H9 (cell line): ENCODE results near the gene SNRNP25. TPM values are rescaled to one million over a fixed set of nuclear protein-coding genes. Genes with fewer than 3 reads are reported as not detected.

Experiments used
- DNase-seq: peaks from one replicate; pipeline ENCODE4 v3.0.0-alpha.2; 2017
- H2AFZ ChIP-seq: one replicate; pipeline ENCODE4 v1.6.1; 2013; ENCODE audit warnings: mild to moderate bottlenecking, low read length, control low read depth, moderate library complexity
- H2AK5ac ChIP-seq: 2 replicates; pipeline ENCODE4 v1.6.1; 2013; ENCODE audit warnings: low read length, control low read depth, mixed read lengths; ENCODE audit not compliant: insufficient read length
- H2BK120ac ChIP-seq: one replicate; pipeline ENCODE4 v1.6.1; 2013; ENCODE audit warnings: low read depth, mild to moderate bottlenecking, low read length, control low read depth, inconsistent platforms; ENCODE audit not compliant: poor library complexity, severe bottlenecking
- H2BK12ac ChIP-seq: 2 replicates; pipeline ENCODE4 v1.6.1; 2013; ENCODE audit warnings: low read length, control low read depth, mixed read lengths, low read depth; ENCODE audit not compliant: insufficient read length
- H2BK15ac ChIP-seq: 2 replicates; pipeline ENCODE4 v1.6.1; 2013; ENCODE audit warnings: low read depth, low read length, control low read depth
- H2BK20ac ChIP-seq: one replicate; pipeline ENCODE4 v1.6.1; 2013; ENCODE audit warnings: low read depth, mild to moderate bottlenecking, low read length, control low read depth, inconsistent platforms; ENCODE audit not compliant: poor library complexity, severe bottlenecking
- H2BK5ac ChIP-seq: 2 replicates; pipeline ENCODE4 v1.6.1; 2013; ENCODE audit warnings: low read length, control low read depth, mixed read lengths; ENCODE audit not compliant: insufficient read length
- H3K14ac ChIP-seq: 2 replicates; pipeline ENCODE4 v1.6.1; 2013; ENCODE audit warnings: low read length, control low read depth; ENCODE audit not compliant: insufficient read depth
- H3K18ac ChIP-seq: 2 replicates; pipeline ENCODE4 v1.6.1; 2013; ENCODE audit warnings: low read depth, mild to moderate bottlenecking, mixed read lengths, low read length, control low read depth; ENCODE audit not compliant: insufficient read length
- H3K23ac ChIP-seq: 2 replicates; pipeline ENCODE4 v1.6.1; 2013; ENCODE audit warnings: low read length, control low read depth, mixed read lengths, low read depth; ENCODE audit not compliant: insufficient read length
- H3K23me2 ChIP-seq: 2 replicates; pipeline ENCODE4 v1.6.1; 2013; ENCODE audit warnings: low read depth, mild to moderate bottlenecking, mixed read lengths, low read length, control low read depth; ENCODE audit not compliant: insufficient read length, poor library complexity, severe bottlenecking
- H3K27ac ChIP-seq: 2 replicates; pipeline ENCODE4 v1.5.1; 2013; ENCODE audit warnings: low read length, control low read depth, mixed read lengths, low read depth; ENCODE audit not compliant: insufficient read length
- H3K27me3 ChIP-seq: 2 replicates; pipeline ENCODE4 v1.6.1; 2013; ENCODE audit warnings: low read length, control low read depth, inconsistent platforms; ENCODE audit not compliant: insufficient read depth
- H3K4ac ChIP-seq: 2 replicates; pipeline ENCODE4 v1.6.1; 2013; ENCODE audit warnings: low read depth, mild to moderate bottlenecking, control low read depth, inconsistent platforms, low read length, moderate library complexity
- H3K4me1 ChIP-seq: 2 replicates; pipeline ENCODE4 v1.6.1; 2013; ENCODE audit warnings: low read length, control low read depth, inconsistent platforms; ENCODE audit not compliant: insufficient read depth
- H3K4me2 ChIP-seq: 2 replicates; pipeline ENCODE4 v1.6.1; 2013; ENCODE audit warnings: low read length, control low read depth, mixed read lengths; ENCODE audit not compliant: insufficient read length, insufficient read depth
- H3K56ac ChIP-seq: 2 replicates; pipeline ENCODE4 v1.6.1; 2013; ENCODE audit warnings: low read depth, mild to moderate bottlenecking, mixed read lengths, low read length, control low read depth; ENCODE audit not compliant: insufficient read length
- H3K79me1 ChIP-seq: 2 replicates; pipeline ENCODE4 v1.6.1; 2013; ENCODE audit warnings: low read depth, mild to moderate bottlenecking, moderate library complexity, low read length, control low read depth, inconsistent platforms; ENCODE audit not compliant: insufficient read depth, poor library complexity, severe bottlenecking
- H3K79me2 ChIP-seq: 2 replicates; pipeline ENCODE4 v1.6.1; 2013; ENCODE audit warnings: low read length, control low read depth, inconsistent platforms; ENCODE audit not compliant: insufficient read depth
- H3K9ac ChIP-seq: 2 replicates; pipeline ENCODE4 v1.6.1; 2013; ENCODE audit warnings: low read length, control low read depth, mixed read lengths; ENCODE audit not compliant: insufficient read length; ENCODE audit errors: extremely low read depth
- H3K9me3 ChIP-seq: one replicate; pipeline ENCODE4 v1.6.1; 2013; ENCODE audit warnings: low read depth, low read length, inconsistent platforms; ENCODE audit not compliant: control insufficient read depth
- H3T11ph ChIP-seq: one replicate; pipeline ENCODE4 v1.6.1; 2013; ENCODE audit warnings: mild to moderate bottlenecking, low read length, control low read depth, inconsistent platforms
- H4K20me1 ChIP-seq: one replicate; pipeline ENCODE4 v1.6.1; 2013; ENCODE audit not compliant: control insufficient read depth, insufficient read length, insufficient read depth
- H4K5ac ChIP-seq: 2 replicates; pipeline ENCODE4 v1.6.1; 2013; ENCODE audit warnings: low read depth, mild to moderate bottlenecking, mixed read lengths, low read length, control low read depth; ENCODE audit not compliant: insufficient read length
- H4K8ac ChIP-seq: replicated peaks from 2 replicates; pipeline ENCODE4 v1.6.1; 2013; ENCODE audit warnings: low read length, control low read depth, mixed read lengths, low read depth; ENCODE audit not compliant: insufficient read length
- H4K91ac ChIP-seq: 2 replicates; pipeline ENCODE4 v1.6.1; 2013; ENCODE audit warnings: low read depth, mild to moderate bottlenecking, moderate library complexity, mixed read lengths, low read length, control low read depth; ENCODE audit not compliant: insufficient read length
- H3K27ac Mint-ChIP-seq, 3 experiments: 2 replicates in 2 of 3; 3 replicates in 1 of 3; pipeline ENCODE4 v1.8.0; 2020 to 2021; ENCODE audit warnings: mixed read lengths in 3 of 3, mild to moderate bottlenecking in 1 of 3, moderate library complexity in 1 of 3
- H3K27me3 Mint-ChIP-seq: 2 replicates; pipeline ENCODE4 v1.8.0; 2021; ENCODE audit warnings: low read depth, mild to moderate bottlenecking, moderate library complexity, mixed read lengths
- H3K36me3 Mint-ChIP-seq, 3 experiments: 2 replicates in 2 of 3; 3 replicates in 1 of 3; pipeline ENCODE4 v1.8.0; 2020 to 2021; ENCODE audit warnings: low read depth in 3 of 3, mixed read lengths in 3 of 3; ENCODE audit not compliant: insufficient read depth in 1 of 3
- H3K4me1 Mint-ChIP-seq, 2 experiments: 2 replicates each; pipeline ENCODE4 v1.8.0; 2020; ENCODE audit warnings: mixed read lengths in 2 of 2
- H3K4me3 Mint-ChIP-seq, 2 experiments: 2 replicates in 1 of 2; 3 replicates in 1 of 2; pipeline ENCODE4 v1.8.0; 2020 to 2021; ENCODE audit warnings: mild to moderate bottlenecking in 2 of 2, mixed read lengths in 2 of 2, moderate library complexity in 1 of 2
- H3K9me3 Mint-ChIP-seq, 2 experiments: 2 replicates in 1 of 2; 3 replicates in 1 of 2; pipeline ENCODE4 v1.8.0; 2020; ENCODE audit warnings: mild to moderate bottlenecking in 2 of 2, mixed read lengths in 2 of 2, moderate library complexity in 1 of 2
- CTCF ChIP-seq: fragments of 200-600 bp; sonication (generic); conservative IDR thresholded peaks from 3 replicates; pipeline ENCODE4 v1.8.0; 2021; ENCODE audit warnings: antibody characterized with exemption, mild to moderate bottlenecking
- WGBS: extraction: QIAGEN DNeasy Blood & Tissue Kit; methylation state at CpG from one replicate; pipeline ENCODE4 v1.1.7; 2013; ENCODE audit warnings: missing lambda C conversion rate, low lambda C conversion rate, mixed read lengths; ENCODE audit not compliant: insufficient read length; ENCODE audit errors: extremely low coverage; 5-methylcytosine and 5-hydroxymethylcytosine counted together
- total RNA-seq: library from RNA; stranded (reverse); gene quantifications from 2 replicates; pipeline ENCODE4 v1.2.1, GENCODE V29; 2021

The SNRNP25 gene
- total RNA-seq, 1 experiment from 2014 or later = 78.5 TPM

- Histone ChIP-seq H2BK12ac (no peak overlapping the region), H3K27ac (no peak overlapping the region), H4K8ac (no peak overlapping the region), H3K18ac (no peak overlapping the region), H3K23me2 (peaks cover 10% of the 10 kb centered on the region), H3K9me3 (no peaks in the 10 kb centered on the region), H2BK120ac (no peak overlapping the region), H4K91ac (no peak overlapping the region), H3K4ac (no peak overlapping the region), H3K4me1 (peaks cover 5% of the 10 kb centered on the region; the same call in 1 of the 2 replicates), H3K56ac (no peak overlapping the region), H2BK20ac (no peak overlapping the region), H3K79me1 (no peaks in the 10 kb centered on the region), H4K20me1 (no peaks in the 10 kb centered on the region), H2BK5ac (no peak overlapping the region), H2AFZ (no peak overlapping the region), H2AK5ac (no peak overlapping the region), H3K9ac (no peak overlapping the region), H3K27me3 (no peaks in the 10 kb centered on the region), H3K79me2 (no peaks in the 10 kb centered on the region; the same call in 1 of the 2 replicates), H4K5ac (no peak overlapping the region), H3T11ph (no peak overlapping the region), H2BK15ac (no peak overlapping the region), H3K14ac (no peak overlapping the region), H3K4me2 (peak overlapping the region; percentile 70), H3K23ac (no peak overlapping the region)
- Mint-ChIP-seq H3K27me3 (peaks cover 1% of the 10 kb centered on the region; the same call in 1 of the 2 replicates), H3K27ac (peak overlapping the region in 1 of 3 experiments; percentile 57; a peak in 2 of 7 replicates), H3K4me1 (peaks cover 53 to 54% of the 10 kb centered on the region in 2 experiments), H3K4me3 (peak overlapping the region; percentile 77 to 87), H3K36me3 (no peaks in the 10 kb centered on the region; a peak in 1 of 7 replicates), H3K9me3 (no peaks in the 10 kb centered on the region)
- no peak for TF ChIP-seq CTCF
- no CpG with 5 or more reads among the region's 57 CpGs for WGBS
- peak; percentile 92 for DNase-seq
Measured at GRCh38 chr16:71540-72401, 18.1 kb downstream of the SNRNP25 start.
